ENCODE measurements around the gene CPED1. TPM values are rescaled to one million over a fixed set of nuclear protein-coding genes. Genes with fewer than 3 reads are reported as not detected.

CPED1 gene
- total and polyA plus RNA-seq, 2 experiments from 2014 or later = 0.17 to 0.47 TPM

DNA sequence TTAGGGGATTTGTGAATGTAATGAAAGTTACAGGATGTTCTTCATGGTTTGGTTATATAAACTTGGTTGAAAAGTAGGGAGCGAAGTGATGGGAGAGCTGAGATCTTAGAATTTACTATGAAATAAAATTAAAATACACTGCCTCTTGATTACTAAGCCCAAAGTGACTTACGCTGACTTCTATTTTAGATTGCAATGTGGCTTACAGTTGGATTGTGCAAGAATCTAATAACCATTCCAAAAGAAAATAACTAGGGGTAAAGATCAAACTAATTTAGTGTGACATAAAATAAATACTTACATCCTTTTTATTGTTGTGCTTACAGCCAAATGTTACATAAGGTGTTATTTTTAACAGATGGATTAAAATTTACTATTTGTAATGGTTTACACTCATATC lies 355.6 kb downstream of the CPED1 start:
- ATAC-seq (no peak), DNase-seq (ENCODE audit: low spot score) (no peak)
- Histone ChIP-seq H3K79me2 (replicated peaks; ENCODE audit: insufficient read depth) (no peaks in the 10 kb centered on the region), H3K27me3 (ENCODE audit: insufficient read depth) (no peaks in the 10 kb centered on the region), H2AFZ (no peak overlapping the region), H3K27ac (ENCODE audit: low read depth) (no peak overlapping the region), H3K4me1 (ENCODE audit: insufficient read depth) (no peaks in the 10 kb centered on the region), H3K9me2 (ENCODE audit: insufficient read depth) (no peaks in the 10 kb centered on the region), H3K4me3 (no peak overlapping the region), H4K20me1 (replicated peaks; ENCODE audit: insufficient read depth) (no peaks in the 10 kb centered on the region), H3K36me3 (ENCODE audit: insufficient read depth) (no peaks in the 10 kb centered on the region; the same call in 1 of the 2 replicates), H3F3A (replicated peaks; ENCODE audit: low read depth) (no peaks in the 10 kb centered on the region), H3K4me2 (no peak overlapping the region)
- no peaks in the 10 kb centered on the region for H3K9me3 Mint-ChIP-seq
- no peaks in the 10 kb centered on the region for H3K4me1 Mint-ChIP-seq
- TF ChIP-seq, protein P1, sequence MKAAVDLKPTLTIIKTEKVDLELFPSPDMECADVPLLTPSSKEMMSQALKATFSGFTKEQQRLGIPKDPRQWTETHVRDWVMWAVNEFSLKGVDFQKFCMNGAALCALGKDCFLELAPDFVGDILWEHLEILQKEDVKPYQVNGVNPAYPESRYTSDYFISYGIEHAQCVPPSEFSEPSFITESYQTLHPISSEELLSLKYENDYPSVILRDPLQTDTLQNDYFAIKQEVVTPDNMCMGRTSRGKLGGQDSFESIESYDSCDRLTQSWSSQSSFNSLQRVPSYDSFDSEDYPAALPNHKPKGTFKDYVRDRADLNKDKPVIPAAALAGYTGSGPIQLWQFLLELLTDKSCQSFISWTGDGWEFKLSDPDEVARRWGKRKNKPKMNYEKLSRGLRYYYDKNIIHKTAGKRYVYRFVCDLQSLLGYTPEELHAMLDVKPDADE (IDR thresholded peaks at IDR 0.05) = no peak
- TF ChIP-seq ZNF114 (CRISPR knock-in tag; IDR thresholded peaks at IDR 0.05) = no peak
- no peak for TF ChIP-seq NANOG (IDR thresholded peaks at IDR 0.05; ENCODE audit: borderline replicate concordance)
- no peak for TF ChIP-seq EZH2 (IDR thresholded peaks at IDR 0.05; ENCODE audit: low read depth, unreplicated experiment)
- no peak for TF ChIP-seq STAT1 (IDR thresholded peaks at IDR 0.05; ENCODE audit: unreplicated experiment)
- no peak for TF ChIP-seq CREB1 (CRISPR knock-in tag; IDR thresholded peaks at IDR 0.05; ENCODE audit: low read depth)
- no peak for TF ChIP-seq JUNB (IDR thresholded peaks at IDR 0.05; ENCODE audit: unreplicated experiment)
- TF ChIP-seq POLR2AphosphoS5 (IDR thresholded peaks at IDR 0.05; ENCODE audit: low read depth) = no peak
- TF ChIP-seq, protein P2, sequence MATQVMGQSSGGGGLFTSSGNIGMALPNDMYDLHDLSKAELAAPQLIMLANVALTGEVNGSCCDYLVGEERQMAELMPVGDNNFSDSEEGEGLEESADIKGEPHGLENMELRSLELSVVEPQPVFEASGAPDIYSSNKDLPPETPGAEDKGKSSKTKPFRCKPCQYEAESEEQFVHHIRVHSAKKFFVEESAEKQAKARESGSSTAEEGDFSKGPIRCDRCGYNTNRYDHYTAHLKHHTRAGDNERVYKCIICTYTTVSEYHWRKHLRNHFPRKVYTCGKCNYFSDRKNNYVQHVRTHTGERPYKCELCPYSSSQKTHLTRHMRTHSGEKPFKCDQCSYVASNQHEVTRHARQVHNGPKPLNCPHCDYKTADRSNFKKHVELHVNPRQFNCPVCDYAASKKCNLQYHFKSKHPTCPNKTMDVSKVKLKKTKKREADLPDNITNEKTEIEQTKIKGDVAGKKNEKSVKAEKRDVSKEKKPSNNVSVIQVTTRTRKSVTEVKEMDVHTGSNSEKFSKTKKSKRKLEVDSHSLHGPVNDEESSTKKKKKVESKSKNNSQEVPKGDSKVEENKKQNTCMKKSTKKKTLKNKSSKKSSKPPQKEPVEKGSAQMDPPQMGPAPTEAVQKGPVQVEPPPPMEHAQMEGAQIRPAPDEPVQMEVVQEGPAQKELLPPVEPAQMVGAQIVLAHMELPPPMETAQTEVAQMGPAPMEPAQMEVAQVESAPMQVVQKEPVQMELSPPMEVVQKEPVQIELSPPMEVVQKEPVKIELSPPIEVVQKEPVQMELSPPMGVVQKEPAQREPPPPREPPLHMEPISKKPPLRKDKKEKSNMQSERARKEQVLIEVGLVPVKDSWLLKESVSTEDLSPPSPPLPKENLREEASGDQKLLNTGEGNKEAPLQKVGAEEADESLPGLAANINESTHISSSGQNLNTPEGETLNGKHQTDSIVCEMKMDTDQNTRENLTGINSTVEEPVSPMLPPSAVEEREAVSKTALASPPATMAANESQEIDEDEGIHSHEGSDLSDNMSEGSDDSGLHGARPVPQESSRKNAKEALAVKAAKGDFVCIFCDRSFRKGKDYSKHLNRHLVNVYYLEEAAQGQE (IDR thresholded peaks at IDR 0.05; ENCODE audit: unreplicated experiment) = no peak
- no peak for TF ChIP-seq ZNF331 (CRISPR knock-in tag; IDR thresholded peaks at IDR 0.05; ENCODE audit: low read depth)
- TF ChIP-seq, protein P3, sequence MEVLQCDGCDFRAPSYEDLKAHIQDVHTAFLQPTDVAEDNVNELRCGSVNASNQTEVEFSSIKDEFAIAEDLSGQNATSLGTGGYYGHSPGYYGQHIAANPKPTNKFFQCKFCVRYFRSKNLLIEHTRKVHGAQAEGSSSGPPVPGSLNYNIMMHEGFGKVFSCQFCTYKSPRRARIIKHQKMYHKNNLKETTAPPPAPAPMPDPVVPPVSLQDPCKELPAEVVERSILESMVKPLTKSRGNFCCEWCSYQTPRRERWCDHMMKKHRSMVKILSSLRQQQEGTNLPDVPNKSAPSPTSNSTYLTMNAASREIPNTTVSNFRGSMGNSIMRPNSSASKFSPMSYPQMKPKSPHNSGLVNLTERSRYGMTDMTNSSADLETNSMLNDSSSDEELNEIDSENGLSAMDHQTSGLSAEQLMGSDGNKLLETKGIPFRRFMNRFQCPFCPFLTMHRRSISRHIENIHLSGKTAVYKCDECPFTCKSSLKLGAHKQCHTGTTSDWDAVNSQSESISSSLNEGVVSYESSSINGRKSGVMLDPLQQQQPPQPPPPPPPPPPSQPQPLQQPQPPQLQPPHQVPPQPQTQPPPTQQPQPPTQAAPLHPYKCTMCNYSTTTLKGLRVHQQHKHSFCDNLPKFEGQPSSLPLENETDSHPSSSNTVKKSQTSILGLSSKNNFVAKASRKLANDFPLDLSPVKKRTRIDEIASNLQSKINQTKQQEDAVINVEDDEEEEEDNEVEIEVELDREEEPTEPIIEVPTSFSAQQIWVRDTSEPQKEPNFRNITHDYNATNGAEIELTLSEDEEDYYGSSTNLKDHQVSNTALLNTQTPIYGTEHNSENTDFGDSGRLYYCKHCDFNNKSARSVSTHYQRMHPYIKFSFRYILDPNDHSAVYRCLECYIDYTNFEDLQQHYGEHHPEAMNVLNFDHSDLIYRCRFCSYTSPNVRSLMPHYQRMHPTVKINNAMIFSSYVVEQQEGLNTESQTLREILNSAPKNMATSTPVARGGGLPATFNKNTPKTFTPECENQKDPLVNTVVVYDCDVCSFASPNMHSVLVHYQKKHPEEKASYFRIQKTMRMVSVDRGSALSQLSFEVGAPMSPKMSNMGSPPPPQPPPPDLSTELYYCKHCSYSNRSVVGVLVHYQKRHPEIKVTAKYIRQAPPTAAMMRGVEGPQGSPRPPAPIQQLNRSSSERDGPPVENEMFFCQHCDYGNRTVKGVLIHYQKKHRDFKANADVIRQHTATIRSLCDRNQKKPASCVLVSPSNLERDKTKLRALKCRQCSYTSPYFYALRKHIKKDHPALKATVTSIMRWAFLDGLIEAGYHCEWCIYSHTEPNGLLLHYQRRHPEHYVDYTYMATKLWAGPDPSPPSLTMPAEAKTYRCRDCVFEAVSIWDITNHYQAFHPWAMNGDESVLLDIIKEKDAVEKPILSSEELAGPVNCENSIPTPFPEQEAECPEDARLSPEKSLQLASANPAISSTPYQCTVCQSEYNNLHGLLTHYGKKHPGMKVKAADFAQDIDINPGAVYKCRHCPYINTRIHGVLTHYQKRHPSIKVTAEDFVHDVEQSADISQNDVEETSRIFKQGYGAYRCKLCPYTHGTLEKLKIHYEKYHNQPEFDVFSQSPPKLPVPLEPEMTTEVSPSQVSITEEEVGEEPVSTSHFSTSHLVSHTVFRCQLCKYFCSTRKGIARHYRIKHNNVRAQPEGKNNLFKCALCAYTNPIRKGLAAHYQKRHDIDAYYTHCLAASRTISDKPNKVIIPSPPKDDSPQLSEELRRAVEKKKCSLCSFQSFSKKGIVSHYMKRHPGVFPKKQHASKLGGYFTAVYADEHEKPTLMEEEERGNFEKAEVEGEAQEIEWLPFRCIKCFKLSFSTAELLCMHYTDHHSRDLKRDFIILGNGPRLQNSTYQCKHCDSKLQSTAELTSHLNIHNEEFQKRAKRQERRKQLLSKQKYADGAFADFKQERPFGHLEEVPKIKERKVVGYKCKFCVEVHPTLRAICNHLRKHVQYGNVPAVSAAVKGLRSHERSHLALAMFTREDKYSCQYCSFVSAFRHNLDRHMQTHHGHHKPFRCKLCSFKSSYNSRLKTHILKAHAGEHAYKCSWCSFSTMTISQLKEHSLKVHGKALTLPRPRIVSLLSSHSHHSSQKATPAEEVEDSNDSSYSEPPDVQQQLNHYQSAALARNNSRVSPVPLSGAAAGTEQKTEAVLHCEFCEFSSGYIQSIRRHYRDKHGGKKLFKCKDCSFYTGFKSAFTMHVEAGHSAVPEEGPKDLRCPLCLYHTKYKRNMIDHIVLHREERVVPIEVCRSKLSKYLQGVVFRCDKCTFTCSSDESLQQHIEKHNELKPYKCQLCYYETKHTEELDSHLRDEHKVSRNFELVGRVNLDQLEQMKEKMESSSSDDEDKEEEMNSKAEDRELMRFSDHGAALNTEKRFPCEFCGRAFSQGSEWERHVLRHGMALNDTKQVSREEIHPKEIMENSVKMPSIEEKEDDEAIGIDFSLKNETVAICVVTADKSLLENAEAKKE (CRISPR knock-in tag; IDR thresholded peaks at IDR 0.05) = no peak
- TF ChIP-seq, protein P4, sequence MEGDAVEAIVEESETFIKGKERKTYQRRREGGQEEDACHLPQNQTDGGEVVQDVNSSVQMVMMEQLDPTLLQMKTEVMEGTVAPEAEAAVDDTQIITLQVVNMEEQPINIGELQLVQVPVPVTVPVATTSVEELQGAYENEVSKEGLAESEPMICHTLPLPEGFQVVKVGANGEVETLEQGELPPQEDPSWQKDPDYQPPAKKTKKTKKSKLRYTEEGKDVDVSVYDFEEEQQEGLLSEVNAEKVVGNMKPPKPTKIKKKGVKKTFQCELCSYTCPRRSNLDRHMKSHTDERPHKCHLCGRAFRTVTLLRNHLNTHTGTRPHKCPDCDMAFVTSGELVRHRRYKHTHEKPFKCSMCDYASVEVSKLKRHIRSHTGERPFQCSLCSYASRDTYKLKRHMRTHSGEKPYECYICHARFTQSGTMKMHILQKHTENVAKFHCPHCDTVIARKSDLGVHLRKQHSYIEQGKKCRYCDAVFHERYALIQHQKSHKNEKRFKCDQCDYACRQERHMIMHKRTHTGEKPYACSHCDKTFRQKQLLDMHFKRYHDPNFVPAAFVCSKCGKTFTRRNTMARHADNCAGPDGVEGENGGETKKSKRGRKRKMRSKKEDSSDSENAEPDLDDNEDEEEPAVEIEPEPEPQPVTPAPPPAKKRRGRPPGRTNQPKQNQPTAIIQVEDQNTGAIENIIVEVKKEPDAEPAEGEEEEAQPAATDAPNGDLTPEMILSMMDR (conservative IDR thresholded peaks at IDR 0.05; ENCODE audit: low read depth in 2 of 2) = no peak
- no peak for TF ChIP-seq EZH2phosphoT487 (IDR thresholded peaks at IDR 0.05; ENCODE audit: unreplicated experiment)
- H3K36me3 Mint-ChIP-seq (ENCODE audit: low read depth) = peaks cover 7% of the 10 kb centered on the region; the same call in 2 of the 3 replicates
- H3K27me3 Mint-ChIP-seq (ENCODE audit: insufficient read depth, low read depth, poor library complexity) = no peaks in the 10 kb centered on the region
- no peak overlapping the region for H3K4me3 Mint-ChIP-seq
- no peak overlapping the region for H3K27ac Mint-ChIP-seq

All from GM23338 (cell line).